Stimulated activated CD4-positive, alpha-beta T cell treated with anti-CD3 and anti-CD28 coated beads, Interleukin-4, amount 100 ng/mL, for 4 hours (primary cell): ENCODE results near the gene STRN3.
"Not testable (repeated sequence)": the region's sequence is repeated elsewhere in the genome, so short reads cannot be mapped to it uniquely, and the experiment has no call there.

ENCODE experiments used
- DNase-seq, 2 experiments: peaks; one replicate each; pipeline ENCODE4 v3.0.0-alpha.2; 2020

The STRN3 gene

DNA sequence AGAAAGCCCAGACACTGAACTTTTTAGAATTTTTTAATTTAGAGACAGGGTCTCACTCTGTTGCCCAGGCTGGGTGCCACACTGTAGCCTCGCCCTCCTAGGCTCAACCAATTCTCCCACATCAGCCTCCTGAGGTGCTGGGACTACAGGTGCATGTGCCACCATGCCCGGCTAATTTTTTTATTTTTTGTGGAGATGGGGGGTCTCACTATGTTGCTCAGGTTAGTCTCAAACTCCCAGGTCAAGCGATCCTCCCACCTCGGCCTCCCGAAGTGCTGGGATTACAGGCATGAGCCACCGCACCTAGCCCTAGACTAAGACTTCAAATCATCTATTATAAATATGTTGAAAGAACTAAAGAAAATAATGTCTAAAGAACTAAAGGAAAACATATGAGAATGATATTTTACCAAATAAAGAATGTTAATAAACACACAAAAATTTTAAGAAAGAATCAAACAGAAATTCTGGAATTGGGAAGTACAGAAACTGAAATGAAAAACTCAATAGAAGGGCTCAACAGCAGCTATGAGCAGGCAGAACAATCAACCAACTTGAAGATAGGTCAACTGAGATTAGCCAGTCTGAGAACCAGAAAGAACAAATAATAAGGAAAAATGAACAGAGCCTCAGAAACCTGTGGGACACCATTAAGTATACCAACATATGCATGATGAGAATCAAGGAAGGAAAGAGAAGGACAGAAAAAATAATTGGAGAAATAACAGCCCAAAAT, 27.0 kb downstream of the STRN3 start:
- no peak for DNase-seq

DNA sequence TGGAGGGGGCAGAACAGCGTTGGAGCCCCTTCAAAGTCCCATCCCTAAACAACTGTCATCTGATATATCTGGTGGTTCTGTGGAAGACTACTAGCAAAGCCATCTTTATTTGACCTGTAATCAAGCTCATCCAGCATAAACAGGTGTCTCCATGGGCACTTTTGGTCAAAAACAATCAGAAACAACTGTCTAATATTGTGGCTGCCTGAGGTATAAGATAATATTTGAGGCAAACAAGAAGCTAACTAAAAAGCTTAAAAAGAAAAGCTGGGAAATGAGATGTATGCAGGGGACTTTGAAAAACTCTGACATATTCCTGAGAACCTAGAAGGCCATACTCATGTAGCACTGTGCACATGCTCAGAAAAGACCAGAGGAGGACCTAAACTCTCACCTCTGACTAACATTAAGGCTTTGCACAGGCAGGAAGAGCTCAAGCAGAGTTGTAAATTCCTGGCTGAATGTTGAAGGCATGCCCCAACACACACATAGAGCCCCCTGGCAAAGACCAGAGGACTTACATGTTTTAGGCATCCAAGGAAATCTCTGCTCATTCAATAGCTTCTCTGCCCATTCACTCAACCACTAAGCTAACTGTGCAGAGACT, 28.0 kb downstream of the STRN3 start:
- no peak for DNase-seq

- no peak for DNase-seq
These were observed 29.1 kb downstream of the STRN3 start for GRCh38 chr14:30996892-30997659.

GRCh38 chr14:30995689-30996088, 30.5 kb downstream of the STRN3 start:
- DNase-seq = no peak

DNA sequence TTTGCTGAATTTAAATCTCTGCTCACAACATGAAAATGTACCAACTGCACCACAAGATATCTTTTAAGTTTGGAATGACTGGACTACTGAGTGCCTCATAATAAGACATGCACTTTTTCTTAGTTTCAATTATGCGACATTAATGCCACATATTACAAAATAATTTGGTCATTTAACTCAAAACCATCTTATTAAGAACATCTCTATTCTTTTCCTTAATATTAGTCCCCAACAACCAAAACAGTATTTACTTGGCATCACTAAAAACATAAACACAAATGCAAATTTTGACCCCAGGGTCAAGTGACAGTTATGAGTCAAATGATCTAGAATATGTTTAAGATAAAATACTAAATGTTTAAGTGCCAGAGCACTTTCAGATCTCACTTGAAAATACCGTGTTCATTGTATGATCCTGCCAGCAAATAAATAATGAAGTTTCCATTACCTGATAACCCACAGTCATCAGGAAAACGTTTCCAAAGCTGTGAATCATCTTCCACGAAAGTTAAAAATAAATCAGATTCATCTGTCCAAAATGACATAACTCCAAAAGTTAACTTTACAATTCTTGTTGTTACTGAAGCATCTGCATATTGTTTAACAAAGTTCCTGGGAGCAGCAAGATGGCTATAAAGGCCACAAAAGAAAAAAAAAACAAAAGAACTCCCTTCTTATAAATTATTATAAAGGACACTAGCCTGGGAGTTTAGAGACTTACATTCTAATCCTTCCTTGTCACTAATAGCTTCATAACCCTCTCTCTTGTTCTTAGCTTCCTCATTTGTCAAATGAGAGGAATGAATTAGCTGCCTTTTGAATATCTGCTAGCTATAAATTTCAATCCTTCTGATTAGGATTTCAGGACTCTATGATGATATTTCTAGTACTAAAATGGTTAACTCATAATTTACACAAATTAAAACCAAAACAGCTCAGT, 31.2 kb downstream of the STRN3 start:
- DNase-seq = no peak

DNA sequence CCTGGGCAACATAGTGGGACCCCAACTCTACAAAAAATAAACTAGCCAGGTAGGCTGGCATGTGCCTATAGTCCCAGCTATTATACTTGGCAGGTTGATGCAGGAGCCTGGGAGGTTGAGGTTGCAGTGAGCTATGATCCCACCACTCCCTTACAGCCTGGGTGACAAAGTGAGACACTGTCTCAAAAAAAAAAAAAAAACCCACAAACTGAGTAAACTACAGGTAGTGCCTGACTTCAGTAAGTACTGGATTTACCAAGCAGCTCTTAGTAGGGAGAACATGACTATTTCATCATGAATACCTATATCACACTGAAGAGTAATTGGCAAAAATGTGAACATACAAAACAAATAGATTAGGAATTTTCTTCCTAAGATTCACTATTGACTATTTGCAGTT, 33.1 kb downstream of the STRN3 start:
- no peak for DNase-seq

DNA sequence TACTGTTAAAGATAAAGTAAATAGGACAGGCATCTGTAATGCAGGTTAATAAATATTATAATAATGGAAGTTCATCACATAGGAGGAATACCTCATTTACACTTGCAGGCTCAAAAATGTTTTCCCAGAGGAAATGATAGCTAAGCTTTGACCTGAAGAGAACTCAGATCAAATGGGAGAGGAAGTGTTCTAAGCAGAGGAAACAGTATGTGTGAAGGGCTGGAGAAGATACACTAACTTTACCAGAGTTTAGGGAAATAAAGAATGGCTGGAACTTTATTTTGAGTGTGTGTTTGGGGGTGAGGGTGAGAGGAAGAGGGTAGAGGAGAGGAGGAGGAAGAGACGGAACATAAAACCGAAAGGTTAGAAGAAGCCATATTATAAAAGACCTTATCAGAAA, 34.8 kb downstream of the STRN3 start:
- DNase-seq = no peak

DNA sequence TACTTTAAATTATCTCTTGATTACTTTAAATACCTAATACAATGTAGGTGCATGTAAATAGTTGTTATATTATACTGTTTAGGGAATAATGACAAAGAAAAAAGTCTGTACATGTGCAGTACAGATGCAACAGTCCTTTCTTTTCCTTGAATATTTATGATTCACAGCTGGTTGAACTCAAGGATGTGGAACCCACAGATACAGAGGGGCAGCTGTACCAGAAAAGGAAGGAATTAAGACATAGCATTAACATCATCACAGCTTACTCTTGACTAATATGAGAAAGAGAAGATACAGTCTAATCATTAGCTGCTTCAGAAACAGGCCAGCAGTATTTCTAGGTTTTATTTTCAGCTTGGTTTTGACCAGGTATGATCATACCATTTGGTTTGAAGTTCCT, 35.4 kb downstream of the STRN3 start:
- no peak for DNase-seq

DNA sequence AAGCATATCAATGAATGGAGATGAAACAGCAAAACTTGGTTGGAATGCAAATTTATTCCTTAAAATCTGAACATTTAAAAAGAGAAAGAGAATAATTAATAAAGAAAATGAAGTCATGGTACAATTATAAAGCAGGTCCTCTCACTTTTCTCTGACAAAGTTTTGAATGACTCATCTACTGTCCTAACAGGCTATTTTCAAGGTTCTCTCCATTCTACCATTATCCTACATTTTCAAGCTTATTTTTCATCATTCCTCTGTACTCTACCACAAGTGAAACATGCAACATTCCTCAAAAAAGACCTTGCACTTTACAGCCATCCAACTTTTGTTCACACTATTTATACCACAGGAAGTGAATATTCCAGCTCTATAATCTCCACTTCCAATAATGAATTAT, 37.7 kb downstream of the STRN3 start:
- no peak for DNase-seq

DNA sequence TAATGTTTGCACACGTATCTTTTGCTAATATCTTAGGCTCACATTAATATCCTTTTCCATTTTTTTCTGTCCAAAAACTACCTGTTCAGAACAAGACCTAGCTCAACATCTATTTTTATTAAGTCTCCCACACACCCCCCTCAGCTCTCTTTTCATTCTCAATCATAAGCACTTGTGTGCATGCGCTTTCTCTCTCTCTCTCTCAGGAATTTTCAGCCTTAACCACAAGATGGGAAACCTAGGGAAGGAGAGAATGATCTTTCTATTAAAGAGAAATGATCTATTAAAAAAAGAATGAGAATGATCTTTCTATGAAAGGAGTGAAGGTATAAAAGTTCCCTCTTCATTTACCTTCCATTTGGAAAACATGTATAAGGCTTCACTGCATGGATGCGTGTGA, 40.4 kb downstream of the STRN3 start:
- DNase-seq = no peak

- DNase-seq = no peak
These were observed 42.3 kb downstream of the STRN3 start for GRCh38 chr14:30983858-30984257.

DNA sequence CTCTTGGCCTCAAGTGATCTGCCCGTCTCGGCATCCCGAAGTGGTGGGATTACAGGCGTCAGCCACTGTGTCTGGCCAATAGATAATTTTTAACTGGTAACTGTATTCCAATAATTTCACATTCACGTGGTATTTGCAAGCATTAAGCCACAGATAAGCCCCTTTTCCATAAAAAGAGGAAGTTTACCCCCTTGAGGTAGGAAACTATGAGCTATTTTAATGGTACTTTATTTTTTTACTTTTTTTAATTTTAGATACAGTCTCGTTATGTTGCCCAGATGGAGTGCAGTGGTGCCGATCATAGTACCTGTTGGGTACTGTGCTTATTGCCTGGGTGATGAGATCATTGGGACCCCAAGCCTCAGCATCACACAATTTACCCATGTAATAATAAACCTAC, 43.6 kb downstream of the STRN3 start:
- DNase-seq = no peak

DNA sequence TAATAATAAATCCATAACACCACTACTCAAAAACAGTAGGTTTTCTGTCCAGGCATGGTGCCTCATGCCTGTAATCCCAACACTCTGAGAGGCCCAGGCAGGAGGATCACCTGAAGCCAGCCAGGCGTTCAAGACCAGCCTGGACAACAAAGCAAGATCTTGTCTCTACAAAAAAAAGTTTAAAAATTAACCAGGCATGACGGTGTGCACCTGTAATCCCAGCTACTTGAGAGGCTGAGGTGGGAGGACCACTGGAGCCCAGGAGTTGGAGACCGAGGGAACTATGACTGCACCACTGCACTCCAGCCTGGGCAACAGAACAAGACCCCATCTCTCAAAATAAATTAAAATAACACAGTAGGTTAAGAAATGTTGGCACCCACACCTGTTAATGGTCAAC, 45.2 kb downstream of the STRN3 start:
- no peak for DNase-seq

DNA sequence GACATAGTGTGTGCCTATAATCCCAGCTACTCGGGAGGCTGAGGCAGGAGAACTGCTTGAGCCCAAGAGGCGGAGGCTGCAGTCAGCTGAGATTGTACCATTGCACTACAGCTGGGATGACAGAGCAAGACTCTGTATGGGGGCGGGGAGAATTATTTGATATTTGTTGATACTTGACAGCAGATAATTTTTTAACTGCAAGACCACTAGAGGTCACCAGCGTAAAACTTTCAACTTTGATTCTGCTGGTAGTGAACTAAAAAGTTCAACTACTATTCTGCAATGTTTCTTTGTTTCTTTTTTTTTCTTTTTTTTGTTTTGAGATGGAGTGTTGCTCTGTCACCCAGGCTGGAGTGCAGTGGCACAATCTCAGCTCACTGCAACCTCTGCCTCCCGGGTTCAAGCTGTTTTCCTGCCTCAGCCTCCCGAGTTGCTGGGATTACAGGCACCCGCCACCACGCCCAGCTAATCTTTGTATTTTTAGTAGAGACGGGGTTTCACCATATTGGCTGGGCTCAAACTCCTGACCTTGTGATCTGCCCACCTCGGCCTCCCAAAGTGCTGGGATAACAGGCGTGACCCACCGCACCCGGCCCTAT, 46.0 kb downstream of the STRN3 start:
- DNase-seq = peak in 1 of 2 experiments; percentile 37

DNA sequence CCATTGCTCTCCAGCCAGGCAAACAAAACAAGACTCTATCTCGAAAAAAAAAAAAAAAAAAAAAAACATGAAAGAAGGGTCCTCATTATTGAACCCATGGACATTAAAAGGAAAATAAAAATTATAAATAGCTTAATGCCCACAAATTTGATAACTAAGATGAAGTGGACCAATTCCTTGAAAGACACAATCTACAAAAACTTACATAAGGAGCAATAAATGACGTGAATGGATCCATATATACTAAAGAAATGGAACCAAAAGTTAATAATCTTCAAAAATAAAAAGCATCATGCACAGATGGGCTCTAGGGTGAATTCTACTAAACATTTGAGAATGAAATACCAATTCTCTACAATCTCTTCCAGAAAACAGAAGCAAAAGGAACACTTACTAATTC, 48.4 kb downstream of the STRN3 start:
- DNase-seq = no peak

- DNase-seq = no peak
These were observed 51.6 kb downstream of the STRN3 start for GRCh38 chr14:30974628-30975027.

DNA sequence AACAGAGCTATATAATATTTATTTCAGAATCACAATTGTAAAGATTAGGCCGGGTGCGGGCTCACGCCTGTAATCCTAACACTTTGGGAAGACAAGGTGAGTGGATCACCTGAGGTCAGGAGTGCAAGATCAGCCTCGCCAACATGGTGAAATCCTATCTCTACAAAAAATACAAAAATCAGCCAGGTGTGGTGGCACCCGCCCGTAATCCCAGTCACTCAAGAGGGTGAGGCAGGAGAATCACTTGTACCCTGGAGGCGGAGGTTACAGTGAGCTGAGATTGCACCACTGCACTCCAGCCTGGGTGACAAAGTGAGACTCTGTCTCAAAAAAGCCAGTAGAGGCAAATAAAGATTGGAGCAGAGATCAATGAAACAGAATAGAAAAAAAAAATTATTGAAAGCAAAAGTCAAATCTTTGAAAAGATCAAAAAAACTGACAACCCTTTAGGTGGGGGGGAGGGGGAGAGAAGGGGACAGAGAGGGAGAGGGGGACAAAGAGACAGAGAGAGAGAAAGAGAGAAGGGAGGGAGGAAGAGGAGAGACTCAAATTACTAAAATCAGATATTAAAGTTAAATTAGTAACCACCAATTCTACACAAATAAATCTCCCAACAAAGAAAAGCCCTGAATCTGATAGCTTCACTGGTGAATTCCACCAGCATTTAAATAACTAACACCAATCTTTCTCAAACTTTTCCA, 53.1 kb downstream of the STRN3 start:
- DNase-seq = no peak

- not testable (repeated sequence) for DNase-seq
These were observed 54.0 kb downstream of the STRN3 start for GRCh38 chr14:30972036-30972732.

DNA sequence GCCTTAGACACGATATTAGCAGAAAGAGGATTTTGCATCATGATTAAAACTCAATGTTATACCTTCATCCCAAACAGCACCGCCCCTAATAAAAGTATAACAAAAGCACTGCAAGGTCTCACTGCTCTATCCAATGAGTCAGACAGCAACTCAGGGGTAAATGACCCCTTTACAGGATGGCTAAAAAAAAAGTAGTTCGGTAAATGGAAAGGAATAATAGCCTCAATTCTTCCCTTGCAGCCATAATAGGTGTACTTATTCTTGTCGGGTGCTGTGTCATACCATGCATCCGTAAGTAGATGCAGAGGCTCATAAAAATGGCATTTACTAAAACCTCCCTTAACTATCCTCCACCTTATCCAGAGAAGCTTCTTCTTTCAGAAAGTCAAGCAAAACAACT, 54.6 kb downstream of the STRN3 start:
- no peak for DNase-seq

DNA sequence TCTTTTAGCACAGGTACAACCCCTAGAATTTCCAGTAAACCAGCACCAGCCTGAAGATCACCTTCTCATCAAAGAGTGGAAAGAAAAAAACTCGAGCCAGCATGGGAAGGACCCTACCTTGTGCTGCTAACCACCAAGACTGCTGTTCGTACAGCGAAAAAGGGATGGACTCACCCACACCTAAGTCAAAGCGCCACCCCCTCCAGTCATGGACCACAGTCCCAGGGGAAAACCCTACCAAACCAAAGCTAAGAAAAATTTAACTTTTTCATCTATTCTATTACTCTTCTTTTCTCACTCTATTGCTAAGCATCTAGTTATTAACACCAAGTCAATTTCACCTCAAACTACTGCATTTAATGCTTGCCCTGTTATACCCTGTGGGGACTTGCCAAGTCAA, 56.4 kb downstream of the STRN3 start:
- DNase-seq = not testable (repeated sequence)
